ENCODE results near the gene ERICH3.

DNA sequence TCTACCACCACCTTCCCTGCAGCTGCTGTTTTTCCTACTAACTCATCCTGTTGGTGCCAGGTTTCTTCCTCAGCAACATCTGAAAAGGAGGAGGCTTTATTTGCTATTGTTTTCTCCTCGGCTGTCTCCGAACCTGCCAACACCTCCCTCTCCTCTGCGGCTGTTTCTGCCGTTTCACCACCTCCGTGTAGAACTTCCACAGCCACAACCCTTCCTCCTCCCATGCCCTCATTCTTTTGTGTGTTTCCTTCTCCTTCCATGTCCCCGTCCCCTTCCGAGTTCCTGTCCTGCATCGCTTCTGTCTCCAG lies 102.1 kb downstream of the ERICH3 start:
- TF ChIP-seq, protein P1, sequence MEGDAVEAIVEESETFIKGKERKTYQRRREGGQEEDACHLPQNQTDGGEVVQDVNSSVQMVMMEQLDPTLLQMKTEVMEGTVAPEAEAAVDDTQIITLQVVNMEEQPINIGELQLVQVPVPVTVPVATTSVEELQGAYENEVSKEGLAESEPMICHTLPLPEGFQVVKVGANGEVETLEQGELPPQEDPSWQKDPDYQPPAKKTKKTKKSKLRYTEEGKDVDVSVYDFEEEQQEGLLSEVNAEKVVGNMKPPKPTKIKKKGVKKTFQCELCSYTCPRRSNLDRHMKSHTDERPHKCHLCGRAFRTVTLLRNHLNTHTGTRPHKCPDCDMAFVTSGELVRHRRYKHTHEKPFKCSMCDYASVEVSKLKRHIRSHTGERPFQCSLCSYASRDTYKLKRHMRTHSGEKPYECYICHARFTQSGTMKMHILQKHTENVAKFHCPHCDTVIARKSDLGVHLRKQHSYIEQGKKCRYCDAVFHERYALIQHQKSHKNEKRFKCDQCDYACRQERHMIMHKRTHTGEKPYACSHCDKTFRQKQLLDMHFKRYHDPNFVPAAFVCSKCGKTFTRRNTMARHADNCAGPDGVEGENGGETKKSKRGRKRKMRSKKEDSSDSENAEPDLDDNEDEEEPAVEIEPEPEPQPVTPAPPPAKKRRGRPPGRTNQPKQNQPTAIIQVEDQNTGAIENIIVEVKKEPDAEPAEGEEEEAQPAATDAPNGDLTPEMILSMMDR (conservative IDR thresholded peaks at IDR 0.05; ENCODE audit: low read length), result no peak
- no peak for TF ChIP-seq EZH2phosphoT487 (IDR thresholded peaks at IDR 0.05; ENCODE audit: borderline replicate concordance)

All from Loucy (cell line).